DMS114 treated with DMSO at 0.1 percent for 48 hours (cell line): ENCODE data around the gene GBP2.
"Not testable (repeated sequence)": the region's sequence is repeated elsewhere in the genome, so short reads cannot be mapped to it uniquely, and the experiment has no call there.

Experiments used
- DNase-seq: peaks from one replicate; lab custom pipeline; 2025; ENCODE audit not compliant: unreplicated experiment; lab: John Stamatoyannopoulos, UW

GBP2 gene

GRCh38 chr1:89126602-89127565 lies 970 bp upstream of the GBP2 start:
- DNase-seq, result not testable (repeated sequence)

- no peak for DNase-seq
Observed at GRCh38 chr1:89125240-89125912, 538 bp downstream of the GBP2 start.

GRCh38 chr1:89121641-89122040 lies 4.3 kb downstream of the GBP2 start:
- DNase-seq, result no peak

GRCh38 chr1:89114662-89115061 lies 11.3 kb downstream of the GBP2 start:
- no peak for DNase-seq

- no peak for DNase-seq
Observed at GRCh38 chr1:89112871-89113613, 12.9 kb downstream of the GBP2 start.

GRCh38 chr1:89104687-89105086 lies 21.2 kb downstream of the GBP2 start:
- DNase-seq, result no peak

GRCh38 chr1:89104147-89104546 lies 21.8 kb downstream of the GBP2 start:
- no peak for DNase-seq

GRCh38 chr1:89102021-89102420 lies 23.9 kb downstream of the GBP2 start:
- no peak for DNase-seq

GRCh38 chr1:89100412-89100811 lies 25.5 kb downstream of the GBP2 start:
- no peak for DNase-seq

GRCh38 chr1:89098857-89099256 lies 27.1 kb downstream of the GBP2 start:
- no peak for DNase-seq

- DNase-seq, result no peak
Observed at GRCh38 chr1:89095737-89096136, 30.2 kb downstream of the GBP2 start.

GRCh38 chr1:89089962-89090361 lies 36.0 kb downstream of the GBP2 start:
- DNase-seq, result no peak

GRCh38 chr1:89088572-89088971 lies 37.3 kb downstream of the GBP2 start:
- no peak for DNase-seq

- DNase-seq, result no peak
Observed at GRCh38 chr1:89087241-89087640, 38.7 kb downstream of the GBP2 start.

- DNase-seq, result no peak
Observed at GRCh38 chr1:89085781-89086180, 40.1 kb downstream of the GBP2 start.

GRCh38 chr1:89081005-89081404 lies 44.9 kb downstream of the GBP2 start:
- no peak for DNase-seq

GRCh38 chr1:89080068-89080467 lies 45.8 kb downstream of the GBP2 start:
- not testable (repeated sequence) for DNase-seq

GRCh38 chr1:89072466-89073065 lies 53.3 kb downstream of the GBP2 start:
- DNase-seq, result not testable (repeated sequence)

GRCh38 chr1:89070509-89070908 lies 55.4 kb downstream of the GBP2 start:
- DNase-seq, result no peak

GRCh38 chr1:89069951-89070350 lies 56.0 kb downstream of the GBP2 start:
- no peak for DNase-seq

GRCh38 chr1:89068291-89068690 lies 57.6 kb downstream of the GBP2 start:
- DNase-seq, result no peak
